AG04450 (cell line): ENCODE measurements around the gene TMC1. TPM values are rescaled to one million over a fixed set of nuclear protein-coding genes. Genes with fewer than 3 reads are reported as not detected.

ENCODE experiments used
- CTCF ChIA-PET: fragments of 300-600, 350-600 bp; formaldehyde crosslinking; extraction: SDS; loops from one replicate; lab custom pipeline; 2022; ENCODE audit warnings: antibody characterized with exemption, inconsistent platforms; lab: Charles Lee
- POLR2A ChIA-PET: fragments of 350-600 bp; formaldehyde crosslinking; extraction: SDS; loops from one replicate; lab custom pipeline; 2021; ENCODE audit warnings: antibody characterized with exemption, inconsistent platforms; lab: Yijun Ruan, JAX
- DNase-seq: peaks from one replicate; pipeline ENCODE4 v3.0.0-alpha.2; 2011; ENCODE audit warnings: low read depth, low spot score
- H3K27ac ChIP-seq: one replicate; pipeline ENCODE4 v1.5.1; 2012; ENCODE audit warnings: low read depth, low read length, control low read depth
- H3K27me3 ChIP-seq: one replicate; pipeline ENCODE4 v1.6.0; 2012; ENCODE audit warnings: low read length; ENCODE audit not compliant: control insufficient read depth, insufficient read depth
- H3K4me3 ChIP-seq: 2 replicates; pipeline ENCODE4 v1.5.1; 2011; ENCODE audit warnings: mild to moderate bottlenecking, low read depth, low read length, control low read depth
- H3K9me3 ChIP-seq: 2 replicates; pipeline ENCODE4 v1.5.1; 2012; ENCODE audit warnings: low read length; ENCODE audit not compliant: control insufficient read depth, insufficient read depth
- CTCF ChIP-seq: IDR thresholded peaks from 2 replicates; pipeline ENCODE4 v1.5.1; 2011; ENCODE audit warnings: low read depth, low read length, control low read depth, inconsistent platforms
- polyA plus RNA-seq: library from polyadenylated mRNA; depleted of rRNA; stranded (reverse); fragments of >200 nt; gene quantifications from 2 replicates; pipeline ENCODE4 v1.2.3, GENCODE V29; 2011

TMC1 gene
- polyA plus RNA-seq, 1 experiment = not detected

- TF ChIP-seq CTCF = no peak
- Histone ChIP-seq H3K27ac (no peak overlapping the region), H3K4me3 (no peak overlapping the region), H3K27me3 (no peaks in the 10 kb centered on the region), H3K9me3 (peaks cover 8% of the 10 kb centered on the region)
- ChIA-PET CTCF (no interaction called here), POLR2A (no interaction called here)
- no peak for DNase-seq
Measured at GRCh38 chr9:72533322-72533721, 11.9 kb downstream of the TMC1 start.

- Histone ChIP-seq H3K27me3 (no peaks in the 10 kb centered on the region), H3K27ac (no peak overlapping the region), H3K9me3 (peaks cover 8% of the 10 kb centered on the region), H3K4me3 (no peak overlapping the region)
- ChIA-PET POLR2A (no interaction called here), CTCF (no interaction called here)
- no peak for DNase-seq
- TF ChIP-seq CTCF = no peak
Measured at GRCh38 chr9:72534931-72535330, 13.5 kb downstream of the TMC1 start.

- no peak for TF ChIP-seq CTCF
- DNase-seq = no peak
- CTCF ChIA-PET = no interaction called here
- no peak overlapping the region for H3K4me3 ChIP-seq
- no peak overlapping the region for H3K27ac ChIP-seq
- POLR2A ChIA-PET = interaction anchor here (1.4 kb wide), 1 partner anchor 172 kb away, joined by 3 read pairs; the partner anchor contains the start of gene ZFAND5
- H3K27me3 ChIP-seq = no peaks in the 10 kb centered on the region
- peaks cover 8% of the 10 kb centered on the region for H3K9me3 ChIP-seq
Measured at GRCh38 chr9:72537011-72537545, 15.7 kb downstream of the TMC1 start.

GRCh38 chr9:72537671-72538070 is 16.3 kb downstream of the TMC1 start:
- no peaks in the 10 kb centered on the region for H3K27me3 ChIP-seq
- CTCF ChIA-PET = no interaction called here
- DNase-seq = no peak
- no peak overlapping the region for H3K27ac ChIP-seq
- H3K4me3 ChIP-seq = no peak overlapping the region
- no peak for TF ChIP-seq CTCF
- peaks cover 8% of the 10 kb centered on the region for H3K9me3 ChIP-seq
- POLR2A ChIA-PET = interaction anchor here (1.4 kb wide), 1 partner anchor 172 kb away, joined by 3 read pairs; the partner anchor contains the start of gene ZFAND5

- H3K27ac ChIP-seq = no peak overlapping the region
- no peaks in the 10 kb centered on the region for H3K27me3 ChIP-seq
- H3K9me3 ChIP-seq = peaks cover 8% of the 10 kb centered on the region
- TF ChIP-seq CTCF = no peak
- no peak for DNase-seq
- ChIA-PET POLR2A (no interaction called here), CTCF (no interaction called here)
- no peak overlapping the region for H3K4me3 ChIP-seq
Measured at GRCh38 chr9:72538921-72539702, 17.7 kb downstream of the TMC1 start.
